ENCODE measurements around the gene FHOD3.
"Not testable (repeated sequence)": the region's sequence is repeated elsewhere in the genome, so short reads cannot be mapped to it uniquely, and the experiment has no call there.

Gene FHOD3

GRCh38 chr18:36816096-36816495 is 518.6 kb downstream of the FHOD3 start:
- not testable (repeated sequence) for DNase-seq

GRCh38 chr18:36817039-36817438 is 519.5 kb downstream of the FHOD3 start:
- DNase-seq = no peak

GRCh38 chr18:36818652-36819051 is 521.1 kb downstream of the FHOD3 start:
- DNase-seq = no peak

- DNase-seq = no peak
Measured at GRCh38 chr18:36819621-36820020, 522.1 kb downstream of the FHOD3 start.

GRCh38 chr18:36821681-36822080 is 524.2 kb downstream of the FHOD3 start:
- DNase-seq = no peak

GRCh38 chr18:36825526-36825925 is 528.0 kb downstream of the FHOD3 start:
- DNase-seq = no peak

- DNase-seq = no peak
Measured at GRCh38 chr18:36826556-36826955, 529.0 kb downstream of the FHOD3 start.

GRCh38 chr18:36828157-36828629 is 530.7 kb downstream of the FHOD3 start:
- peak; percentile 22 for DNase-seq

GRCh38 chr18:36828630-36829361 is 531.3 kb downstream of the FHOD3 start, which contains the start of the genes KIAA1328 and TPGS2:
Gene KIAA1328, plus strand, starts transcription at chr18:36829127. Its CDS starts 12 bp downstream, at chr18:36829139.
Gene TPGS2, minus strand, starts transcription at chr18:36829002. Its CDS starts 235 bp downstream, at chr18:36828767.
- peak; percentile 94 for DNase-seq
